Measurements from ENCODE around the gene ATOSA. TPM values are rescaled to one million over a fixed set of nuclear protein-coding genes. Genes with fewer than 3 reads are reported as not detected.

The ATOSA gene
- polyA plus RNA-seq, 1 donor from 2014 or later: 64.0 TPM

- Histone ChIP-seq H3K27ac (ENCODE audit: low read length) (peak overlapping the region; percentile 81), H3K27me3 (ENCODE audit: insufficient read depth, low read depth, low read length) (no peaks in the 10 kb centered on the region)
These were observed 27.3 kb downstream of the ATOSA start for GRCh38 chr15:52651868-52652267.

GRCh38 chr15:52651114-52651513 lies 28.1 kb downstream of the ATOSA start:
- H3K36me3 ChIP-seq (ENCODE audit: insufficient read depth, low read length): no peaks in the 10 kb centered on the region
- peak overlapping the region; percentile 85 for H3K4me2 ChIP-seq (ENCODE audit: low read length)
- H3F3A ChIP-seq (ENCODE audit: insufficient read depth, low read length, poor library complexity, severe bottlenecking): no peaks in the 10 kb centered on the region
- H3K9ac ChIP-seq (ENCODE audit: low read length): peak overlapping the region; percentile 60
- H3K79me2 ChIP-seq (replicated peaks; ENCODE audit: insufficient read depth, low read length): peaks cover 27% of the 10 kb centered on the region
- no peaks in the 10 kb centered on the region for H3K9me3 ChIP-seq (ENCODE audit: low read length)
- no peaks in the 10 kb centered on the region for H4K20me1 ChIP-seq (ENCODE audit: insufficient read depth)
- H3K27me3 ChIP-seq (ENCODE audit: insufficient read depth, low read depth, low read length): no peaks in the 10 kb centered on the region
- no peaks in the 10 kb centered on the region for H3K9me2 ChIP-seq (ENCODE audit: insufficient read depth, low read length)
- peak overlapping the region; percentile 61 for H3K4me3 ChIP-seq (ENCODE audit: low read length)
- peak overlapping the region; percentile 22 for H2AFZ ChIP-seq (ENCODE audit: low read depth, low read length)
- H3K27ac ChIP-seq (ENCODE audit: low read length): peak overlapping the region; percentile 81
- TF ChIP-seq EP300 (conservative IDR thresholded peaks at IDR 0.05; ENCODE audit: poor library complexity, severe bottlenecking): no peak
- no peak for TF ChIP-seq CTCF (IDR thresholded peaks at IDR 0.05; ENCODE audit: poor library complexity, severe bottlenecking)
- no peak for TF ChIP-seq RAD21 (conservative IDR thresholded peaks at IDR 0.05)
- TF ChIP-seq POLR2AphosphoS5 (IDR thresholded peaks at IDR 0.05): no peak
- no peak for TF ChIP-seq MXI1 (conservative IDR thresholded peaks at IDR 0.05; ENCODE audit: poor library complexity, severe bottlenecking)
- TF ChIP-seq TAF1 (IDR thresholded peaks at IDR 0.05; ENCODE audit: low read depth): no peak
- no peak for TF ChIP-seq EZH2 (IDR thresholded peaks at IDR 0.05; ENCODE audit: borderline replicate concordance, insufficient read depth, low read length, poor library complexity, severe bottlenecking)
- TF ChIP-seq SMC3 (conservative IDR thresholded peaks at IDR 0.05; ENCODE audit: poor library complexity): no peak

More at GRCh38 chr15:52651868-52652267, 27.3 kb downstream of the ATOSA start:
- Histone ChIP-seq H3K9me3 (ENCODE audit: low read length) (no peaks in the 10 kb centered on the region), H3K36me3 (ENCODE audit: insufficient read depth, low read length) (no peaks in the 10 kb centered on the region), H3F3A (ENCODE audit: insufficient read depth, low read length, poor library complexity, severe bottlenecking) (no peaks in the 10 kb centered on the region), H2AFZ (ENCODE audit: low read depth, low read length) (peak overlapping the region; percentile 22), H3K4me3 (ENCODE audit: low read length) (peak overlapping the region; percentile 61), H3K9ac (ENCODE audit: low read length) (peak overlapping the region; percentile 60), H3K79me2 (replicated peaks; ENCODE audit: insufficient read depth, low read length) (peaks cover 27% of the 10 kb centered on the region), H3K9me2 (ENCODE audit: insufficient read depth, low read length) (no peaks in the 10 kb centered on the region), H3K4me2 (ENCODE audit: low read length) (peak overlapping the region; percentile 85), H4K20me1 (ENCODE audit: insufficient read depth) (no peaks in the 10 kb centered on the region)
- TF ChIP-seq EZH2 (IDR thresholded peaks at IDR 0.05; ENCODE audit: borderline replicate concordance, insufficient read depth, low read length, poor library complexity, severe bottlenecking) (no peak), EP300 (conservative IDR thresholded peaks at IDR 0.05; ENCODE audit: poor library complexity, severe bottlenecking) (peak; percentile 78), REST (IDR thresholded peaks at IDR 0.05; ENCODE audit: borderline replicate concordance) (peak; percentile 59), RAD21 (conservative IDR thresholded peaks at IDR 0.05) (no peak), CTCF (IDR thresholded peaks at IDR 0.05; ENCODE audit: poor library complexity, severe bottlenecking) (no peak), POLR2AphosphoS5 (IDR thresholded peaks at IDR 0.05) (peak; percentile 73), MXI1 (conservative IDR thresholded peaks at IDR 0.05; ENCODE audit: poor library complexity, severe bottlenecking) (peak; percentile 32), SMC3 (conservative IDR thresholded peaks at IDR 0.05; ENCODE audit: poor library complexity) (peak; percentile 14)
